LNCaP clone FGC (cell line): ENCODE measurements around the gene AP1S2.
"Not testable (repeated sequence)": the region's sequence is repeated elsewhere in the genome, so short reads cannot be mapped to it uniquely, and the experiment has no call there.

Experiments
- DNase-seq: peaks from one replicate; pipeline ENCODE4 v3.0.0-alpha.2; 2011; ENCODE audit warnings: low read depth
- H3K4me3 ChIP-seq: 2 replicates; pipeline ENCODE4 v1.5.1; 2011; ENCODE audit warnings: mild to moderate bottlenecking, low read depth, low read length, control low read depth
- TF ChIP-seq, protein P1 (sequence below): IDR thresholded peaks from 2 replicates; pipeline ENCODE4 v1.5.1; 2012; ENCODE audit warnings: mild to moderate bottlenecking; ENCODE audit not compliant: control insufficient read depth, insufficient read depth; ENCODE audit errors: extremely low read depth

Gene AP1S2

DNA sequence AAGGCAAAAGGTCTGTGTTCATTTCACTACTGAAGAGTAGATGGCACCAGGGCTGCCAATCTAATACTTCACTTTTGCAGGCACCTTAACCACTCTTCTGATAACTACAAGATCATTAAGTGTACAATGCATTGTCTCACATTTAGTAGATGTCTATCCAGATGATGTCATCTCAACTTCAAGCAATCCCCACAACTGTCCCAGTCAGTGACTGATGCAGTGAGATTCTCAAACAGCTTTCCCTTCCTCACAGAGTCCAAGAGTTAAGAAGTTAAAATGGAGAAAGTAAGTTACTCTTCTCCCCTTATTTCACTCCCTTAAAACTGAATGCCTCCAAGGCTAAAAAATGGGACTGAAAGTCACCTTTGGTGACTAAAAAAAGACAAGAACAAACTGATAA lies 10.7 kb downstream of the AP1S2 start:
- H3K4me3 ChIP-seq = no peak overlapping the region
- DNase-seq = no peak

DNA sequence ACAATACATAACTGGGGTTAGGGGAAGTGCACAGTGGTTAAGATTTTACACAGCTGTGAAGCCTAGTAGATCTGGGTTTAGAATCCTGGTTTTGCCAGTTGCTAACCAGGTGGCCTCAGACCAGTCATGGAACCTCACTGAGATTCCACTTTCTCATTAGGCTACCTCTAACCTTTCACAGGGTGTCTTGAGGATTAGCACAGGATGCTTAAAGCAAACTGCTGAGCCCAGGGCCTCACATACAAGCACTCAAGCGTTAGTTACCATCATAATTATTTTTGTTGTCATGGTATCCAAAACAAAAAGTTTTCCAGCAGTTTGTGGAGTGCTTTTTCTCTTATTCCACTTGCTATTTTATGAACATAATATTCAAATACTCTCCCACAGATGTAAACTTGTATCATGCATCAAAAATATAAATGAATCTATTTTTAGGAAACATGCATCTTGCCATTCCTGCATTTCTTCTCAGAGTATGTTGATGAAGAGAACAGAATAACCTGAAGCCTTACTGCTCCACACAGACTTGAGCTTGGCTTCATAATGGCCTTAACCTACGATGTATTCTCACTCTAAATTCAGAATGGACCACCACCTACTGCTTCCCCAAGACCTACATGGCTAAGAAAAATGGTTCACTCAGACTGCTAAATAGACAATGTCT lies 12.6 kb downstream of the AP1S2 start:
- no peak overlapping the region for H3K4me3 ChIP-seq
- no peak for DNase-seq
- TF ChIP-seq, protein P1, sequence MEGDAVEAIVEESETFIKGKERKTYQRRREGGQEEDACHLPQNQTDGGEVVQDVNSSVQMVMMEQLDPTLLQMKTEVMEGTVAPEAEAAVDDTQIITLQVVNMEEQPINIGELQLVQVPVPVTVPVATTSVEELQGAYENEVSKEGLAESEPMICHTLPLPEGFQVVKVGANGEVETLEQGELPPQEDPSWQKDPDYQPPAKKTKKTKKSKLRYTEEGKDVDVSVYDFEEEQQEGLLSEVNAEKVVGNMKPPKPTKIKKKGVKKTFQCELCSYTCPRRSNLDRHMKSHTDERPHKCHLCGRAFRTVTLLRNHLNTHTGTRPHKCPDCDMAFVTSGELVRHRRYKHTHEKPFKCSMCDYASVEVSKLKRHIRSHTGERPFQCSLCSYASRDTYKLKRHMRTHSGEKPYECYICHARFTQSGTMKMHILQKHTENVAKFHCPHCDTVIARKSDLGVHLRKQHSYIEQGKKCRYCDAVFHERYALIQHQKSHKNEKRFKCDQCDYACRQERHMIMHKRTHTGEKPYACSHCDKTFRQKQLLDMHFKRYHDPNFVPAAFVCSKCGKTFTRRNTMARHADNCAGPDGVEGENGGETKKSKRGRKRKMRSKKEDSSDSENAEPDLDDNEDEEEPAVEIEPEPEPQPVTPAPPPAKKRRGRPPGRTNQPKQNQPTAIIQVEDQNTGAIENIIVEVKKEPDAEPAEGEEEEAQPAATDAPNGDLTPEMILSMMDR = no peak

More for the DNA sequence above, 10.7 kb downstream of the AP1S2 start:
- TF ChIP-seq, protein P1 = no peak

DNA sequence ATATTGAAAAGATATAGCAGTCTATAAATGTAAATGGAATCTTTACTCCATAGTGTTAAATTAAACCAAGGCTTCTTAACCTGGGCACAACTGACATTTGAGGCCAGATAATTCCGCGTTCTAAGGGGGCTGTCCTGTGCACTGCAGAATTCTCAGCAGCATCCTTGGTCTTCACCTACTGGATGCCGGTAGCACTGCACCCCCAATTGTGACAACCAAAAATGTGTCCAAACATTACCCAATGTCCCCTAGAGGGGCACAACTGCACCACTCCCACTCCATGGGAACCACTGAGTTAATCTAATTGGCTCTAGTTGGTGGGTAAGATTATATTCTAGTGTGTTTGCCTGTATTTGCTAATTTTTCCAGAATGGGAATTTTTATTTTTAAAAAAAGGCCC lies 16.6 kb downstream of the AP1S2 start:
- TF ChIP-seq, protein P1 = no peak
- DNase-seq = no peak
- H3K4me3 ChIP-seq = no peak overlapping the region

DNA sequence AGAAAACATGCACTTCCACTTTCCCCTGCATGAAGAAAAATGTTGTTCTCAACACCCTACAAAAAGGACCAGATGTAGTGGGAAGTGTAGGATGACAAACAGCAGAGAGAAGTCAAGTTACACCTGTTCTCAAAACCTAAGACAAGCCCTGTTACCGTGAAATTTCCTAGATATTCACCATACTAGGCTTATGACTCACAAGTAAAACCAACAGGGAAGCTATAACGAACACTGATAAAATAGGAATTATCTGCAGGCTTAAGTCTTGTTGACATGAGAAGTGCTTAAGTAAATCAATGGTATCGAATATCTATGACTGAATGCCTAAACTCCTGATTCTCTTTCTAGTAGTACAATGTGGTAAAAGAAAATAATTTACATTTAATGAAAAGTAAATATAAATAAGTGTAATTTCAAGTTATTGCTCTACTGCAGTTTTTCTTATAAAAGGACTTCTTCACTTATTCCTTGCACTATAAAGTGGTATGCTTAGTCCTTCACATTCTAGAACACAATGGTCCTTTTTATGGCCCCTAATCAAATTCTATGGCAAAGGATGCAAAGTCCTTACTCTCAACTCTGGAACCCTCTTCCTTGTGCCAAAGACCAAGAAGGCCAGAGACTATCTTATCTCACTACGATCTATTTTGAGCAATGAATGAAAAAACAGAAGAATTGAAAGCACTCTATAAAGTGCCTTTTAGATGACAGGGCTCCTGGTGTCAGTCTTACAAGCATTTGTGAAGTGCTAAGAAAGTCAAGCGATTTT lies 19.6 kb downstream of the AP1S2 start:
- no peak overlapping the region for H3K4me3 ChIP-seq
- no peak for DNase-seq
- TF ChIP-seq, protein P1 = no peak

DNA sequence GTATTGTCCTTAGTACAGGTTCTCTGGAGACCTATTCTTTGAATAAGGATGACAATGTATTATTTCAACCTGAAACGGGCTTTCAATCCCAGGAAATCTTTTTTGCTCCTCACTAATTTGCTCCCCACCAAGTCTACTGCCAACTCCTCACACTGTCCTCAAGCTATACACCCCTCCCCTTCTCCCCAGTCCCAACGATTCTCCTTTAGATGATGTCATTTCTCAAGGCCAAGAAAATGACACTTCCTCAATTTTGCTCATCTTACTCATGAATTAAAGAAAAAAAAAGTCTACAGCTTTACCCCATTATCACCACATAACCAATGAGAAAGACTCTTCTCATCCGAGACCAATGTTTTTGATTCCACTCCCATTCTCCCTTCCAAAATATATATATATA lies 20.6 kb downstream of the AP1S2 start:
- no peak overlapping the region for H3K4me3 ChIP-seq
- no peak for DNase-seq
- TF ChIP-seq, protein P1 = no peak

DNA sequence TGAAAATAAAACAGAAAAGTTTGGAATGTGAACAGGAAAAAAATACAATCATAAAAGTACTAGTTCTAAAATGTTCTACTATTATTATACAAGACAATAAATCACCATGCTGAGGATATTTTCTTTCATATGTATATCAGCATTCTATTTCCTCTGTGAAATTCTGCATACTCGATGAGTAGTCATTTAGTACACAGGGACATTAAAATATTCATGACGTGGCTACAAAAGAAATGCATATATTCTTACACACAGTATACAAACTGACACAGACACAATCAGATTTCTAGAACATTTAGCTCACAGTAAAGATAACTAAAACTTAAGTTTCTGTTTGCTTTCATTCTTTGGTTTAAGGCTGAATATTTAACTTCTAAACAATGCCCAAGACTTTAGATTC lies 23.3 kb downstream of the AP1S2 start:
- not testable (repeated sequence) for H3K4me3 ChIP-seq, DNase-seq

DNA sequence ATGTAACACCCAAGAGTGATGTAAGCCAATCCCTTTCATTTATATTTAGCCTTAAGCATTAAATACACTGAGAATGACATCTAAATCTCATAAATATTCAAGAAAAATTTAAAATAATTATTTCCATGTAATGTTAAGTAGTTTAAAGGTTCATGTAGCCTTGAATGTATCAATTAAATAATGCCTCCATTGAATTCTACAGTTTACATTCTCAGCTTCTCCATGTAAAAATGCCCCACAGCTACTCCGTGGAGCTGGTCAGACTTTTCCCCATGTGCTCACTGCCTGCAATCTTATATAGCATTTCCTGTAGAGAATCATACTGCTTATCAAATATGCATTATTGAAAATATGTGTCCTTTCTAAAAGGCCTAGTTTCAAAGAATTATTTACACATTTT lies 25.4 kb downstream of the AP1S2 start:
- TF ChIP-seq, protein P1 = no peak

More for the DNA sequence above, 25.4 kb downstream of the AP1S2 start:
- H3K4me3 ChIP-seq = no peak overlapping the region
- no peak for DNase-seq
